ENCODE results near the gene RPH3AL.

Gene RPH3AL

DNA sequence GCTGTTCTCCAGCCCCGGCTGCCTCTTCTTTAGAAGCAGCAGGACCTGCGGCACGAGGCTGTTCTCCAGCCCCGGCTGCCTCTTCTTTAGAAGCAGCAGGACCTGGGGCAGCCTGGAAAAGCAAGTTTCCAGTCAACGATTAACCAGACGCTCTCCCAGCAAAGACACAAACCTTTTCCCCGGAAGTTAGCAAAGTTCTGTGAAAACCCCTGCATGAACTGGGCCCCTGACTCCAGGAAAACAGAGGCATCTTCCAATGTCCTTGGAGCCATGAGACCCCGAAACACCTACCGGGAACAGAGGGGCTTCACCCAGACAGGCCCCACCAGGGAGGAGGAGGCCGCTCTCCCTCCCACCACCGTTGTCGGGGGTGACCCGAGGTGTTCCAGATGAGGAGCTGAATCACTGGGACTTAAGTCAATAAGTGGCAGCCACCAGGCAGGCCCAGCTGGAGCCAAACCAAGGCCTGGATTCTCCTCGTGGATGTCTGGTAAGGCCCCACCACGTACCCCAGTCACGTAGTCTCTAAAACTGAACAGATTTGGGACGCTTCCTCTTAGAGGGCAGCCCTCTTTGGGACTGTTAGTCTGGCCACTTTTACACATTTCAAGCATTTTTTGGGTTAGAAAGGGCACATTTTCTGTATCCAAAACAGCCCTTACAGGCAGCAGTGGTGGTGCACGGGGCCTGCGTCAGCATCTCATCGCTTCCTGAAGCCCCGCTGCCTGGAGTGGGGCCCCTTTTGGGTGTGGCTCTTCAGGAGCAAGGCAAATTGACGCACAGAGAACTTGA, at the start of gene RPH3AL:
Gene RPH3AL, minus strand, starts transcription at position 387 of the 792 bp plus-strand sequence. CDS start 25,264 bp downstream, outside the sequence.
- no peak for DNase-seq

GRCh38 chr17:400257-400656, 47.6 kb upstream of the RPH3AL start:
- no peak for DNase-seq

- no peak for DNase-seq
These were observed 44.2 kb upstream of the RPH3AL start for GRCh38 chr17:396788-397187.

GRCh38 chr17:395974-396373, 43.4 kb upstream of the RPH3AL start:
- DNase-seq: no peak

GRCh38 chr17:395179-395578, 42.6 kb upstream of the RPH3AL start:
- DNase-seq: no peak

DNA sequence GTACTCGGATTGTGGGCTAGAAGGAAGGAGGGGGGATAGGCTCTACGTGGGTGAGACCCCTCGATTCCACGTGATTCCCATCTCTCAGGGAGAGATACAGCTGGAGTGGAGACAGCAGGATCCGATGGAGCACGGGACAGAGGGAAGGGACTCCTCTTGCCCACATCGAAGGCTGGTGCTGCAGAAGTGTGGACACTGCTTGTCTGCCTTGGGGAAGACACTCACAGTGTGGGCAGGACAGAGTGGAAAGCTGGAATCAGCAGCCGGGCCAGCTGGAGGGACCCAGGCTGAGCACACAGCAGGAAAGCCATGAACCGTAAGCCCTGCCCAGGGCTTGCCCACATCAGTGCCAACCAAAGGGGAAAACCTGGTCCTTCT, 42.1 kb upstream of the RPH3AL start:
- DNase-seq: no peak

- DNase-seq: no peak
These were observed 41.5 kb upstream of the RPH3AL start for GRCh38 chr17:393806-394717.

DNA sequence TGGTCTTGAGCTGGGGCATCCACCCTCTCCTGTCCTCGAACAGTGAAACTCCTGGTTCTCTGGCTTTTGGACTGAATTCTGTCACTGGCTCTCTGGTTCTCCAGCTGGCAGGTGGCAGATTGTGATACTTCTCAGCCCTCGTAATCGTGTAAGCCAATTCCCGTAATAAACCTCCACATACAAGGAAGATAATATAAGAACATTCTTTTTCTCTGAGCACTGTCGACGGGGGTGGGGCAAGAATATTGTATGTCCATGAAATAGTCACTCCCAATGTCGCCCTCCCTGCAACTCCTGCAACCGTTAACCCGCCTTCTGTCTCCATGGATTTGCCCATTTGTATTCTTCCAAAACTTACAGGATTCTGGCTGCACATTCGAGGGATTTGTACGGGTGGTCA, 39.2 kb upstream of the RPH3AL start:
- DNase-seq: no peak

- no peak for DNase-seq
These were observed 37.4 kb upstream of the RPH3AL start for GRCh38 chr17:390025-390424.

- no peak for DNase-seq
These were observed 35.5 kb upstream of the RPH3AL start for GRCh38 chr17:388087-388486.

DNA sequence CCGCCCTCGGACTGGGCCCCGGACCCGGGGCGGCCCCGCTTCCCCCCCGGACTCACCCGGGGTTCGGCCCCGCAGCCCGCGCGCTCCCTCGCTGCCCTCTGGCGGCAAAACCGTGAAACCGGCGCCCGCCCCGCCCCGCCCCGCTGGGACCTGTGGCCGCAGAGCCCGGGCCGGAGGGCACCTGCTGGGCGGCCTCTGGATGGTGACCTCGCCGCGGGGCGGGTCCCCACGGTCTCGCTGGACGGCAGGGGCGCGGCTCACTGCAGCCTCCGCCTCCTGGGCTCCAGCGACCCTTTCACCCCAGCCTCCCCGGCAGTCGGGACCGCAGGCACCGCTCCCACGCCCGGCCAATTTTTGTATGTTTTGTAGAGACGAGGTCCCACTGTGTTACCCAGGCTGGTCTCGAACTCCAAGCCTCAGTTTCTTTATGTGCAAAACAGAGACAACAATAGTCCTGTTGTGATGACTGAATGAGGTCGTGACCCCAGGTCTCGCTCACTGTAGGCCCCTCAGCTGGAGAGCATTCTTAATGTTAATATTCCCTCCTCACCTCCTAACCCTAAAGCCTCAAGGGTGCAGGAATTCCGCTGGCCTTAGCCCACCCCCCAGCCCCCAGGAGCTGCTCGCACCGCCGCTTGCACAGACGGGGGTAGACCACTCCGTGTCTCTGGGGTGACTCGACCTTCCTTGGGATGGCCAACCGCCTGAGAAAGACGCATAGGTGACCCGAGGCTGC, 33.7 kb upstream of the RPH3AL start:
- DNase-seq: no peak

DNA sequence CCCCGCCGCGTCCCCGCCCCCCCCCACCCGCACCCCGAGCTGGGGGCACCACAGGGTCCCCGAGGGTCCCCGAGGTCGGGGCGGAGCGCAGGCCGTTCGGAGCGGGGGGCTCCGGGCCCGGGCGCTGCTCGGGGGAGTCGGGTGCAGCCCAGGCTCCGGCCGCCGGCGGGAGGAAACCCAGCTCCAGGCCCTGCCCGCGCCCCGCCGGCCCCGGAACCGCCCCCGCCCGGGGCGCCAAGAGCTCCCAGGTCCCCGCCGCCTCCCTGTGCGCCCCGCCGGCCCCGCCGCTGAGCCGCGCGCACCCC, 33.2 kb upstream of the RPH3AL start:
- DNase-seq: no peak

DNA sequence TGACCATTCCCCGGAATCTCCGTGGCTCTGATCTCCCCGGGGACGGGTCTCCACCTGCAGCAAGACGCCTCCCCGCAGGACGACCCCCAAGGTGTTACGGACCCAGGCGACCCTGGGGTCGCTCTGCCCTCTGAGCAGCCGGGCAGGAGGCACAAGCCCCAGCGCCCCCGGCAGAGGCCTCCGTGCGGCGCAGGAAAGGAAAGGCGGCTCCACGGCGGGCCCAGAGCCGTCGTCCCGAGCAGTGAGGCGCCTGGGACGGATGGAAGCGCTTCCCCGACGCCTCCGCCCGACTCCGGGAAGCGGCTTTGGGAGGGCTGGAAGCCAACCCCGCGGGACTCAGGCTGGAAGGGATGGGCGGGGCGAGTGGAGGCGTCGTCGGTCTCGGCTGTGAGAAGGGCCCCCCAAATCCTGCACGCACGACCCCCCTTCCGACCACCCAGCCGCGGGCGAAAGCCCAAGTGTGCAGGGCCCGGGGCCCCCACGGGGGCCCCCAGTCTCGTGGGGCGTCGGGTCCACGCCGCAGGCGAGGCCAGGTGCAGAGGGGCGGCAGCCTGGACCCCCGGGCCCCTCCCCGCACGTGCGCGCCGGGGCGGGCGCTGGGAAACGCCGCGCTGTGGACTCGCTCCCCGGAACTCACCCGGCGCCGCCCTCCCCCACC, 32.7 kb upstream of the RPH3AL start:
- no peak for DNase-seq

GRCh38 chr17:384622-385177, 32.1 kb upstream of the RPH3AL start:
- no peak for DNase-seq

- no peak for DNase-seq
These were observed 31.4 kb upstream of the RPH3AL start for GRCh38 chr17:383771-384621.

DNA sequence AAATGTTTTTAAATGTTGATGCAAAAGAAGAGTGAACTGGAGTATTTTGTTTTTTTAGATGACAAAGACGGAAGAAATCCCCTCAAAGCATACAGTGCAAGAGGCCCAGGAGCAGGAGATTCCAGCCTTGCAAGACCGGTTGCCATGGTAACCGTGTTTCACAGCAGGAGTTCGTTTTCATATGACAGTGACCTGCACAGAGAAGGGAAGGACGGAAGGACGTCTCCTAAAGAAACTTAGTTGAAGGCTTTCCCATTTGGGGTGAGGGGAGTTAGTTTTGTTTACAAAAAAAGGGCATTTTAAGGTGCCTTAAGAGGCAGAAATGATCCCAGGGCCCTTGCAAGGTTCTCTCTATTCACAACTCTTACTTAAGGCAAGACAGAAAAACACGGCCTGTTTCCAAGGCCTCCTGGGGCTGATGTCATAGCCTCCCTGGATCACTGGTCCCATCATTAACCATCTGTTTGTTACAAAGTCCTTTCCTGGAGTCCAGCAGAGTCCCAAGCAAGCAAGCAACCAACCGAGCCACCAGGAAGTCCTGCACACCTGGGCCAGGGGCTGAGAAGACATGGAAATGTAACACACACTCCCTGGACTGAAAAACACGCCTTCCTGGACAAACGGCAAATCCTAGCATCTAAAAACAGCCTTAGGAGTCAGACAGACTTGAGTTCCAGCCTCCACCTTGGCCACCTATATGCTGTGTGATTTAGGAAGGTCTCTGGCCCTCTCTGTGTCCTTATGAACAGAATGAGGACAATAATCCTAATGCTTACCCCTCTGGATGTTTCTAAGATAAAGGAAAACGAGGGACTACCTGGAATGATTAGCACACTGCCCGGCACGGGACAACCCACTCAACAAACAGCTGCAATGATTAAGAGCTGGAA, 30.3 kb upstream of the RPH3AL start:
- DNase-seq: no peak

- DNase-seq: no peak
These were observed 29.5 kb upstream of the RPH3AL start for GRCh38 chr17:381941-382643.

GRCh38 chr17:381516-381915, 28.9 kb upstream of the RPH3AL start:
- no peak for DNase-seq

DNA sequence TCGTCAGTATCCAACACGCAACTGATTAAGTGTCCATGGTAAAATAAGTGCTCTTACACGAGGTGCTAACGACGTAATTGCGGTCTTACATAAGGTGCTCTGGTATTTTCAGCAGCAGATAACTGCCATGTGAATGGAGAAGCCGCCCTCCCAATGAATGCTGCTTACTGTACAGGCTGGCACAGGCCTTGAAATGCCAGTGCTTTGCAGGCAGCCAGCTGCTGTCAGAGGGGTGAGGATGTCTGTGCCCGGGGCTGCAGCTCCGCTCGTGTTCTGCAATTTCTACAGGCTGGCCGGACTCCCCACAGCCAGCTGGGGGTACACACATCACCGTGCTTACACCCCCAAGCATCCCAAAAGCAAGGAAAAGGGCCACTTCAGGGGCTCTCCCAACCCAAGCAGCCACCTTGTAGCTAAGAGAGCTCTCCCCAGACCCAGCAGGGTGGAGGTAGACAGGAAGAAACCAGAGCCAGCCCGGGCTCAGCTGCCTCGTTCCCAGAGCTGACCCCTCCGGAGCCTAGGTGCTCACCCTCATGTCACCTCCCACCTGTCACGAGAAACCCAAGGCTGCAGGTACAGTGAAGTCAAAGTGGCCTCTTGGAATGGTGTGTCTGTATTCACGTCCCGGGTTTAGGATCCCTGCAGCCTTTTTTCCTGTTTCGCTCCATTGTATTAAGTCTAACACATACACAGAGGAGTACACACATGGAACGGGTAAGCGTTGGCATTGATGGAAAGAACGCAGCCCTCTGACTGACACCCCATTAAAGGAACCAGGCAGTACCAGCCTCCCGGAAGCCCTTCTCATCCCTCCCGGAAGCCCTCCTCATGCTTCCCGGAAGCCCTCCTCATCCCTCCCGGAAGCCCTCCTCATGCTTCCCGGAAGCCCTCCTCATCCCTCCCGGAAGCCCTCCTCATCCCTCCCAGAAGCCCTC, 27.2 kb upstream of the RPH3AL start:
- DNase-seq: no peak
